GM19467 (cell line): ENCODE data around the gene UBAC1.
"Not testable (repeated sequence)": the region's sequence is repeated elsewhere in the genome, so short reads cannot be mapped to it uniquely, and the experiment has no call there.

Source experiments
- ATAC-seq: cut with Tn5 transposase; IDR thresholded peaks from one replicate; pipeline ENCODE4 v1.9.1; 2021; ENCODE audit warnings: mild to moderate bottlenecking, moderate library complexity; ENCODE audit not compliant: unreplicated experiment

Gene UBAC1

DNA sequence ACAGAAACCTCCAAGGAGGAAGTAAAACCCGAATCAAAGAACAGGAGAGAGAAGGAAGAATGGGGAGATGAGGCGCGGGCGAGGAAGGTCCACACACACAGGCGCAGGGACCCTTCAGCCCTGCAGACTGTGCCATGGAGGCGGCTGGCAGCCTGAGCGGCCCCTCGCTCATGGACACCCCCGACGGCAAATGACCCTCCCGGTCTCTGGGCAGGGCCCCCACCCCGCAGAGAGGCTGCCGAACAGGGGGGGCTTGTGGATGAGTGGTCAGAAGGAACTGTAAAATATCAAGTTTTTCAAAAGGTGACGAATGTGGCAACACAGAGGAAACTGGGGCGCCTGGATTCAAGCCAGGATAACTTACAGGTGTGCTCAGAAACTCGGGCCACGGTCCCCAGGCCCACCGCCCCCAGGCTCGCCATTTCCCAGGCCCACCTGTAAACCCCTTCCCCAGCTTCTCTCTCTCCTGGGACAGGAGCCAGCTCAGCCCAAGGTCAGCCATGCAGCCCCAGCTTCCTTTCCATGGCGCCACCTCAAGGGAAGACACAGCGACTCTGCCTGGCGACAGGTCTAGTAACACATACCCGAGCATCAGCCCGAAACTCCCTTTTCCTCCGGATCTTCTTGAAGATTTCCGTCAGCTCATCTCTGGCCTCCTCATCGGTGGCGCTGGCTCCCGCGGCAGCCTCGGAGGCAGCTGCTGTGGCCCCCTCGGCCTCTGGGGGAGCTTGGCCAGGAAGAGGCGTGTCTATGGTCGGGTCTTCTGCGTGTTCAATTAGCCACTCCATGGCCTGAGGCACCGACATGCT is 16.5 kb downstream of the UBAC1 start:
- ATAC-seq, result no peak

DNA sequence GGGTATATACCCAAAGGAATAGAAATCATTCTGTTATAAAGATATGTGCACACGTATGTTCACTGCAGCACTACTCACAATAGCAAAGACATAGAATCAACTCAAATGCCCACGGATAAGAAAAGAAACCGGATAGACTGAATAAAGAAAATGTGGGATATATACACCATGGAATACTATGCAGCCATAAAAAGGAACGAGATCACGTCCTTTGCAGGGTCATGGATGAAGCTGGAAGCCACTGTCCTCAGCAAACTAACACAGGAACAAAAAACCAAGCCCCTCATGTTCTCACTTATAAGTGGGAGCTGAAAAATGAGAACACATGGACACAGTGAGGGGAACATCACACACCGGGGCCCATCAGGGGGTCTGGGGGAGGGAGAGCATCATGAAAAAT is 17.6 kb downstream of the UBAC1 start:
- ATAC-seq, result not testable (repeated sequence)

DNA sequence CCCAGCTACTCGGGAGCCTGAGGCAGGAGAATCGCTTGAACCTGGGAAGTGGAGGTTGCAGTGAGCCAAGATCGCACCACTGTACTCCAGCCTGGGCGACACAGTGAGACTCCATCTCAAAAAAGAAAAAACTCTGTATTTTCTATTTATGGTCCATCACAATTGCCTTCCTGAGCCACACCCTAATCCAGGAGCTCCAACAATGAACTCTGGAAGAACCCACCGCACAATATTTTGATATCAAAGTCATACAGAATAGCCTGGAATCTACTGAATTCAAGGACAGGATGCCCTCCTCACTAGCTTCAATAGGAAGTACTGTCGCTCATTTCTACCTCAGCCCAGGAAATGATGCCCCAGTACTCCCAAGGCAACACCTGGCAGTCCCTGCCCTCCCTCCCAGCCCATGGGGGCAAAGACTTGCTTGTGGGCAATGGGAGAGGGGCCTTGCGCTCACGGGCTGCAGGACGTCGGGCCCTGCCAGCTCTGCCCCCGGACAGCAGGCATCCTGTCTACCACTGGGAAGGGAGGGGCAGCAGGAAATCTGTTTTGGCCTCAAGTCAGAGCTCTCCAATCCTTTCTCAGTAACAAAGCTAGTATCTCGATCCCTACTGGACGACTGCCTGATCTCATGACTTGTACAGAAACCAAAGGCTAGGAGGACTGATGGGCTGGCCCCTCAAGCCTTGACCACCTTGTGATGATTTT is 19.7 kb downstream of the UBAC1 start:
- no peak for ATAC-seq

DNA sequence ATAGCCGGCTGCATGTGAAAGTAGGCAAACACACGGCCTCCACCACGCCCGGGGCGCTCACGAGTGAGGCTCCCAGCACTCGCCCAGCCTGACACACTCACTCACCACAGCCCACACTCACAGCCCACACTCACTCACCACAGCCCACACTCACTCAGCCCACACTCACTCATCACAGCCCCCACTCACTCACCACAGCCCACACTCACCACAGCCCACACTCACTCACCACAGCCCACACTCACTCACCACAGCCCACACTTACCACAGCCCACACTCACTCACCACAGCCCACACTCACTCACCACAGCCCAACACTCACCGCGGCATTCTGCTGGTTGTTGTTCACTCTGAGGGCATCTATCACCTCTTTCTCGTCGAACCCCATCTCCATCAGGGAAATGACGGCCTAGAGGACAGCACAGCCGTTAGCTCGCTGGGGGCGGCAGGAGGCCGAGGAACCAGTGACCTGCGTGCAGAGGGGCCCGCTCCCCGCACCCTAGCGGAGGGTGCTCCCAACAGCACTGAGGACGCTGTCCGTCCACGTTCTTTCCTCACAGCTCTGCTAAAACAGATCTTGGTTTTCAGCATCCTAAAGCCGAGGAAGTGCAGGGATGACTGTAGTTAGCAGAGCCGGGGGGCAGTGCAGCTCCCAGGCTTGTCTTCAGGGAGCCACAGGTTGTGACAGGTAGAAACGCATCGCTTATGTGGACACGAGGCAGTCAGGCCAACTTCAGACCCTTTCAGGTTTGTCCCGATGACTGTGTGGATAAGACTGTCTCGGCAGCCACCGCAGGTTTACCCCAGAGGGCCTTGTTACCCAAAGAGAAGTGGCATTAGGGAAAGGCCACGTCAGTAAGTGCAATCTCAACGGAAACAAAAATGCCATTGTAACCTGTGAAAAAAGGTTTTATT is 21.6 kb downstream of the UBAC1 start:
- ATAC-seq, result no peak

DNA sequence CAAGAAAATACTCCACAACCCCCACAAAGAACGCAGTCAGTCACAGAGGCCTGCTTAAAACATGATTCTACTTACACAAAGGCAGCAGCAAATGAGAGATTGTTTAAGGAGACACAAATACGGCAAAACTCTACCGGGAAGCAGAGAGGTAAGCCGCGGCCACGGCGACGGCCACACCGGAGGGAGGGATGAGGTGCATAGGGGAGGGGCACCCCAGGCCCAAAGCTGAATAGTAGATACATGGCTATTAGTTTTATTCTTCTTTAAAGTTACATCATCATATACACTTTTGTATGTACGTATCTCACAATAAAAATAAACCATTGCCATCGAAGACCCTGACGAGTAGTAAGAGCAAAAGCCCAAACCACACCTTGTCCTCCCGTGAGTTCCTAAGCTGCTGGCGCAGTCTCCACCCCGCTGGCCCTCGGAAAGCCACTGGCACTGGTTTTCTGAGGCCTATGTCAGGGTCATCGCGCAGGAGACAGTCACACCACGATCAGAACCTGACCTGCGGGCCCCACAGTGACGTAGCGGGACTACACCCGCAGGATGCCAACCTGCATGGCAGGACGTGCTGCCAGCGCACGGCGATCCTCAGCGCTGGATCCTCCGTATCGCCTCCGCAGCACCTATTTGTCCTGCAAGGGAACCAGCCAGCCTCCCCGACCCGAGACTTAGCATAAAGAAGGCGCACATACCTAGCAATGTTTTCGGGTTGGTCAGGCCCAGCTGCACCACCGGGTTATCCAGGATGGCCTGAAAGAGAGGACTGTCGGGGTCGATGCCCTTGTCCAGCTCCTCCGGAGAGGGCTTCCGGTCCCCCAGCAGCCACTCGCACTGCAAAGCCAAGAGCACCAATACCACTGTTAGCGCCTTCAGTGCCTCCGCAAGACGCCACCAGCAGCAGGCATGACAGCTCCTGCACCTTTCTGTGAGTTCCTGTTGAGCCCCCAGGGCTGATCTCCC is 23.4 kb downstream of the UBAC1 start:
- no peak for ATAC-seq

DNA sequence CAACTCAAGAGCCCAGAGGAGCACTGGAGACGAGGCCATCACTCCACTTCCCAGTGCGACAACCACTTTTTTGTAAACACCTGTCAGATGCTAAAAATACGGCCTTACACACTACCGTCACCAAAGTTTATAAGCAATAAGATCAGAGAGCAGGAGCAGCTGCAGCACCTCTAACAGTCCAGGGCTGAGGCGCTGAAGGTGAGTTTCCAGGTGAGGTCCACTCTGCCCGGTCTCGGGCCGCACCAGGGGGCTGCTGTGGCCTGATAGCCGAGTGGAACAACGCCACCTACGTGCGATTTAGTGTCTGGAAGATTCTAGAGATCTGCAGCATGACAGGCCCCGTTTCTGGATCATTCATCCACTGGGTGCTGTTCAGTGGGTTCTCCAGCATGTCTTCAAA is 28.1 kb downstream of the UBAC1 start:
- ATAC-seq, result no peak

DNA sequence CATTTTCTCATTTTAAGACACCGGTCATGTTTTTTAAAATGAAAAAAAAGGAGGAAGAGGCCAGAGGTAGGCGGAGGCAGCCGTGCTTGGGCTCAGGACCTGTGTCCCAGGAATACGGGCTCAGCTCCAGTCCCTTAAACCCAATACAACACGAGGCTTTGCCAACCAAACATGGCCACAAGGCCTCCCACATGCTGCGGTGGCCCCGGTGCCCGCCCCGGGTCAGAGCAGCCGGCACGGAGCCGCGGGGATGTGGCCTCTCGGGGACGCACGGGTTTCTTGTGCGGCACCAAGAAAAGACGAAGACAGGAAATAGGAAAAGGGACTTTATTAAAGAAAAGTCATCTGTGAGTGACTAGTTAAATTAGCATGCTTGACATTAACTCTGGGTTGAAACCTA is 28.5 kb downstream of the UBAC1 start:
- ATAC-seq, result no peak

DNA sequence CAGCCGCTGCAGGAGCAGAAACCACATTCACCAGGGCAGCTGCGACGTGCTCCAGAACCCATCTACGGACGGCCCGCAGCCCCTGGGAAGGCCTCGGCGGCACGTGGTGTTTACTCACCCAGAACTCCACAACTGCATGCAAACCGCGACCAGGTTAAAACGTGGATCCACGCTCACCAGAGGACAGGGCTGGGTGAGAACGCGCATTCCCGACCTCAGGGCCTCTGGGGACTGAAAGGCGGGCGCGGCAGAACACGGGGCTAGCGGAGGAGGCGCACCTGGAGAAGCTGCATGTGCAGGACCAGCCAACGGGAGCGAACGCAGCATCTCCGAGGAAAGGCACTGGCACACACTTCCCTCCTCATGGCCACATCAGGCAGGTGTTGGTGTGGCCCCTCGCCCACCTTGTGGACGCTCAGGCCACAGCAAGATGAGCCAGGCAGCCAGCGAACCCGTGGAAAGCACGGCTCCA is 29.8 kb downstream of the UBAC1 start:
- ATAC-seq, result no peak

DNA sequence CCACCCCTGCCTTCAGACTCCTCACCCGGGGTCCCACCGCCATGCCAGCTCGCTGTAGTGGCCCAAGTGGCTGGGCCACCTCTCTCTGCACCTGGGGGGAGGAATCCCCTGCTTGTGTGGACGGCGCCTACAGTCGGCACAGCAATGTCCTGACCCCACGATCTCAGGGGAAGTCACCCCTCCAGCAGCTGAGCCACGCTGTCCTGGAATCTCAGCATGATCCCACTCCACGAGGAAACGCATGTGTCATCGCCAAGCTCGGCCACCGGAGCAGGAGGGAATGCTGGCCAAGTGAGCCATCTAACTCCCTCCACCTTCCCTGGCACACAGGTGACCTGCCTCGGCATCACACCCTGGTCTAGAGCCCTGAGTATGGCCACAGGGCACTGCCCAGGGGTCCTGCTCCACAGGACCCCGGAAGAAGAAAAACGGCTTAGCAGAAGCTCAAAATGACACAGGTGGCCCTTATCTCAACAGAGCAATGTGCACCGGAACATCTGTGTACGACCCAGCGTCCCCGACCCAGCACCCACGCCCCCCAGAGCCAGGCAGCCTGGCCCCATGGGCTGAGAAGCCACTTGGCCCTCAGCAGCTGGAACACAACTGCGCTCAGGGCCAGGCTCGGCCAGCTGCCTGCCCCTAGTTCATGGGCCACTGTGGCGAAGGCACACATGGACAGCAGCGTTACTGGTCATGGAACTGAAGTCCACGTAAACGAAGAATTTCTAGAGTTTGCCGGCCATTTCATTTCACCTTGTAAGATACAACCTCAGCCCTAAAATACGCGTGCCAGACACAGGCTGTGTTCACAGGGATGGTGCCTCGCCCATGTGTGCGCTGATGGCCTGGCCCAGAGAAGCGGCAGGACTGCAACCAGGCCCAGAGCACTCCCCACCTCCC is 30.5 kb downstream of the UBAC1 start:
- ATAC-seq, result no peak

DNA sequence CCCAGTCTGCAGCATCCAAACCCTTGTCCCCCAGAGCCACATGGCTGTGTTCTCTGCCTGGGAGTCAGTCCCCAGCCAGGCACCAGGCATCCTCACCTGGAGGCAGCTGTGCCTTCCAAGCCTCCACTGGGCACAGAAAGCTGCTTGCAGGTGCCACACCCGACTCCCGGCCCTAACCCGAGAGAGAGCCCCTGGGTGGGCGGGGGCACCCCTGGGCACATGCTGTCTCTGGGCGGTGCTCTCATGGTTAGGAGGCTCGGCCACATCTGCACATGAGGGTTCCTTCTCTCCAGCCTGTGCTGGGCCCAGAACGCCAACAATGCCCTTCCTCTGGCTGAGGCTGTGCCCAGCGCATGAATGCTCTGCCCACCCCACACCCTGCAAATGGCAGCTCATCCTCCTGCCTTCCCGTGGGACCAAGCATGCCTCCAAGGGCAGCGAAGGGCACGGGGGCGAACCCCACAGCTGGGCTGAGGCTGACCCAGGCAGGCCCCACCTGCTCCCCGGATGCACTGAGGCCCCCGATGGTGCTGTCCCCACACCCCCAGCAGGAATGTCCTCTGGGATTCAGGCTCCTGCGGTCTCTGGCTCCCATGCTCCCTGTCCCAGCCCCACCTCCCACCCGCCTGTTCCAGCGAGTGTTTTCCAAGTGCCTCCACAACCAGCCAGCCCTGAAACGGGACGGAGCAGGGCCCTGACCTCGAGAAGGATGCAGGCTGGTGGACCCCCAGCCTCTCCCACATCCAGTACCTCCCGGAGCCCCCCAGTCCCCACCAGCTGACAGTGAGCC is 31.3 kb downstream of the UBAC1 start:
- no peak for ATAC-seq

DNA sequence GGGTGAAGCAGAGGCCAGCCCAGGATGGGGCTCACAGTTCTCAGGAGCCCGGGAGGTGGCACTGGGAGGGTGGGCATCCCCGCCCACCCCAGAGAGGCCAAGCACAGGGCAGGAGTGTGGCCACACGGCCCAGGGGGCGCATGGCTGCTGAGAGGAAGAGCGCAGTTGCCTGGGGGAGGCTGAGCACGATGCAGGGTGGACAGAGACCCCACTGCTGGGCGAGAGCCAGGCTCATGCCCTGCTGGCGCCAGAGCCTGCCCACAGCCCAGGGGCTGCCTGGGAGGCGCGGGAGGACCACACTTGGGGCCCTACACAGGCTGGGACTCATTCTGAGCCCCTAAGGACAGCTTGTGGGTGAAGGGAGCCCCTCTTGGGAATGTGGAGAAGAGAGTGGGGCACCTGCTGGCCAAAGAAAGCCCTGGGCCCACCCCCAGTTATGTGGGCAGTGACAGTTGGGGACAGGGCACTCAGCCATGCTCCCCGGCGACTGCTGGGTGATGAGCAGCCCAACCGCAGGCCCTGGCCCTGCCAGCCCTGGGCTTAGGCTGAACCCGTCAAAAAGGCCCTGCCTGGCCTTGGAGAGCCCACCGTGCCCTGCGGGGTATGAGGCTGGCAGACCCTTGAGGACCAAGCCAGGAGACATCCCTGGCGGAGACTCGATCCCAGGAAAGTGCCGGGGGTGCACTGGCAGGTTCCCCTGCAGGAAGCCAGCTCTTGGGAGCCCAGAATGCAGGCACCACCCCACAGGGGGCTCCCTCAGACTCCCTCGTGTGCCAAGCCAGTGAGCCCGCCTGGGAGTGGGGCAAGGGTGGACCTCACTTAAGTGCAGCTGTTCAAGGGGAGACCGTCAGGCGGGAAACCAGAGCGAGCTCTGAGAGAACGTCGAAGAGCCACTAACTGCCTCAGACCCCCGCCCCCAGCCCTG is 32.2 kb downstream of the UBAC1 start:
- ATAC-seq, result no peak

DNA sequence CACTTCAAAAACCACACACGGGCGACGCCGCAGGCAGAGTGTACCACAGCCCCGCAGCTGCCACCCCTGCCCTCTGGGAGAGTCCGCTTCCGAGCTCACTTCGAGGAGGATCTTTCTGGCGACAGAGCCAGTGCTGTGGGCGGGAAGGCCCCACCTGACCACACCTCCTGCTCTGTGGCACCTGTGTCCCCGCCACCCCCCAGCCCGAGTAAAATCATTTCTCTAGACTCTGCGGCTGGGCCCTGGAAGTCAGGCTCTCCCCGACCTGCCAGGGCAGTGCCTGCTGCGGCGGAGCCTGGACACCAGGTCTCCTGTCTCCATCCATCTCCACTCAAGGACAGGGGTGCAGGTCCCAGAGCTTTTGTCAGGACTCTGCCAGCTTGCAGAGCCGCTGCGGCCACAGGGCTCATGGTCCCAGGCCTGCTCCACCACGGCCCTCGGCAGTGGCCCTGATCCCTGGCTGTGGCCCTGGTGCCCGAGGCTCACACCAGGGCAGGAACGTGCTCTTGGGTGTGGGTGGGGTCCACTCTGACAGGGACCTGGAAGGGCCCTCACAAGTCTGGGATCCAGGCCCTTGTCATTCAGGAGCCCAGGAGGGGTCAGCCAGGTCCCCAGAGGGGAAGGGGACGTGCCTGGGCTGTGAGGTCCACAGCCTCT is 33.0 kb downstream of the UBAC1 start:
- ATAC-seq, result no peak

DNA sequence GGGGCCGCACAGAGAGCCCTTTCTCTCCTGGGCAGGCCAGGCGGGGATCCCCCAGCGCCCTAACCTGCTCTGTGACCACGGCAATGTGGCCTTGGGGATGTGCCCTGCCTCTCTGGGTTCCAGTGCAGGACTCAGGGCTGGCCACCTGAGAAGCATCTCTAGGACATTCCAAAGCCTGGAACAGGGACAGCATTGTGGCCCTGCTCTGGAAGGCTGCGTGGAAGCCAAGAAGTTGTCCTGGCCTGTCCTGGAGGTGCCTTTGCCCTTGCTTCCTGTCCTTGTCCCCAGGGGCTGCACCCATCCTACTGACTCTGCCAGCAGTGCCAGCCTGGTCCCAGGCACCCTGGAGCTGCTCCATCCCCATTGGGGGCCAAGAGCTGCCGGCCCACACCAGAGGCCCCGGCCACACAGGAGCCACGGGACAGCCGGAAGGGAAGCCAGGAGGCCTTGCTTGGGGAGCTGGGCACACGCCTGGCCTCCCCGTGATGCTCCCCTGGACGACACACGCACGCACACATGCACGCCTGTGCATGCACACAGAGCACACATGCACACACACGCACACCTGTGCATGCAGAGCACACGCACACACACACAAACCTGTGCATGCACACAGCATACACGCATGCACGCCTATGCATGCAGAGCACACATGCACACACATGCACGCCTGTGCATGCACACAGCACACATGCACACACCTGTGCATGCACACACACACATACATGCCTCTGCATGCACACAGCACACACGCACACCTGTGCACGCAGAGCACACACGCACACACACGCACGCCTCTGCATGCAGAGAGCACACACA is 33.8 kb downstream of the UBAC1 start:
- ATAC-seq, result no peak

DNA sequence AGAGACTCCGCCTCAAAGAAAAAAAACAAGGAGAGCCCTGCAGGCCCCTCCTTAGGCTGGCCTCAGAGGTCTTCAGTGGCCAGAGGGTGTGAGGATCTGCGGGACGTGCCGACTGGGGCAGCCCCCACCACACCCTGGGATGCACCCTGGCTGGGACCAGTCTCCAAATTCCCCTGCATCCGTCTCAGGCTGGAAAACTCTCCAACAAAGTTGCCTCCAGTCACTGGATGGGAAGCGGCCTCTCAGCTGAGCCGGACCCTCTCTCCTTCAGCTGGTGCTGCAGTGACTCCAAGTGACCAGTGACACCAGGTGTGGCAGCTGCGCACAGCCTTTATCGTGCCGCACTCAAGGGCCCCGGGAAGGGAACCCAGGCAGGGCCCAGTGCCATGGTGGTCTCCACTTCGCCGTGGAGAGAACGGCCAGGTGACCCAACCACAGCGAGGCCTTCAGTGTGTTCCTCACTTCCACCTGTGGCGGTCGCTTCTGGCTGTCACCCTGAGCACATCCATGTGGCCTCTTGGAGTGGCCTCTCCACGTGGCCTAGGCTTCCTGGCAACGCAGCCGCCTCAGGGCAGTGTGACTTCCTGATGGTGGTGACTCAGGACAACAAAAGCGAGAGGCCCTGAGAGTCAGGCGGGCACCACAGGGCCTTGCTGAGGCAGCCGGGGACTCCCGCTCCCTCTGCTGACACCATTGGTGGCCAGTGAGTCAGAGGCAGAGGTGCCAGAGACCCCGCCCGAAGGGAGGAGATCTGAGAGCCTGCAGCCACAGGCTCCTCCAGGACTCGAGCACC is 34.6 kb downstream of the UBAC1 start:
- no peak for ATAC-seq

DNA sequence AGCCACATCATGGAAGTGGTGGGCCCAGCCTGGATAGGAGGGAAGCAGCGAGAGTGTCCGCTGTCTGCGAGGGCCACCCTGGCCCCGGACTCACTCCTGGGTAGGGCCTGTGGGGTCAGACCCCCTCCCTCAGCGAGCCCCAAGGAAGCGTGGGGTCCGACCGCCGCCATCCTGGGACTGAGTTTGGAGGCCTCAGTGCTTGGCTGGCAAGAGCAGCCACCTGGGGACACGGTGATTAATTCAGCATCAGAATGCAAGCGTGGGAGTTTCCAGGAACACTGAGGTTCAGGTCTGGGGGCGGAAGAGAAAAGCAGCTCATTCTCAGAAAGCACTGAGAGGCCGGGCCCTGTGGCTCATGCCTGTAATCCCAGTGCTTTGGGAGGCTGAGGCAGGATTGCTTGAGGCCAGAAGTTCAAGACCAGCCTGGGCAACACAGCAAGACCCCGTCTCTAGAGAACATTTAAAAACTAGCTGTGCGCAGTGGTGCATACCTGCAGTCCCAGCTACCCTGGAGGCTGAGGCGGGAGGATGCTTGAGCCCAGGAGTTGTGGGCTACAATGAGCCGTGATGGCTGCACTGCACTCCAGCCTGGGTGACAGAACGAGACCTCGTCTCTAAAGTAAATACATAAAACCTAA is 35.6 kb downstream of the UBAC1 start:
- ATAC-seq, result no peak
